HEK293 (cell line): ENCODE results near the gene TMEM11.

ENCODE experiments used
- CTCF ChIA-PET: fragments of 350-600 bp; formaldehyde crosslinking; extraction: SDS; loops from one replicate; lab custom pipeline; 2021; ENCODE audit warnings: antibody characterized with exemption; lab: Yijun Ruan, JAX
- POLR2A ChIA-PET: fragments of 300-600 bp; formaldehyde crosslinking; extraction: SDS; loops from one replicate; lab custom pipeline; 2020; ENCODE audit warnings: antibody characterized with exemption, inconsistent platforms; lab: Yijun Ruan, JAX
- H3K27ac ChIP-seq: fragments of 200-500 bp; sonication (Bioruptor generic); 2 replicates; pipeline ENCODE4 v1.5.1; 2014; ENCODE audit warnings: low read depth, low read length, control low read depth, inconsistent platforms; ENCODE audit errors: extremely low read depth
- H3K36me3 ChIP-seq, 2 experiments: fragments of 200-500 bp in 1 of 2; sonication (Bioruptor generic) in 1 of 2; 1 replicate in 1 of 2; 2 replicates in 1 of 2; pipeline ENCODE4 v1.5.1; 2014 to 2017; ENCODE audit warnings: inconsistent platforms in 2 of 2, low read length in 2 of 2; ENCODE audit not compliant: control insufficient read depth in 2 of 2, insufficient read depth in 1 of 2
- H3K4me1 ChIP-seq: fragments of 200-500 bp; sonication (Bioruptor generic); 2 replicates; pipeline ENCODE4 v1.5.1; 2014; ENCODE audit warnings: mild to moderate bottlenecking, low read length, inconsistent platforms; ENCODE audit not compliant: control insufficient read depth, insufficient read depth
- H3K4me3 ChIP-seq: 2 replicates; pipeline ENCODE4 v1.5.1; 2011; ENCODE audit warnings: low read depth, mild to moderate bottlenecking, control low read depth, low read length, moderate library complexity
- H3K9me3 ChIP-seq: fragments of 200-500 bp; sonication (Bioruptor generic); 2 replicates; pipeline ENCODE4 v1.5.1; 2014; ENCODE audit warnings: low read depth, low read length, inconsistent platforms; ENCODE audit not compliant: control insufficient read depth, insufficient read depth
- GLI4 ChIP-seq: fragments of 450-650 bp; formaldehyde crosslinking; IDR thresholded peaks from 2 replicates; pipeline ENCODE4 v1.5.1; 2016; ENCODE audit warnings: missing biosample characterization, missing genetic modification characterization
- KLF9 ChIP-seq: fragments of 450-650 bp; formaldehyde crosslinking; IDR thresholded peaks from 2 replicates; pipeline ENCODE4 v1.5.1; 2016; ENCODE audit warnings: missing biosample characterization, missing genetic modification characterization, low read depth
- OVOL3 ChIP-seq: fragments of 450-650 bp; formaldehyde crosslinking; IDR thresholded peaks from 2 replicates; pipeline ENCODE4 v1.5.1; 2016; ENCODE audit warnings: missing biosample characterization, missing genetic modification characterization
- PATZ1 ChIP-seq: fragments of 450-650 bp; formaldehyde crosslinking; IDR thresholded peaks from 2 replicates; pipeline ENCODE4 v1.5.1; 2016; ENCODE audit warnings: missing biosample characterization, missing genetic modification characterization
- ZFP69B ChIP-seq: fragments of 450-650 bp; formaldehyde crosslinking; IDR thresholded peaks from 2 replicates; pipeline ENCODE4 v1.5.1; 2016; ENCODE audit warnings: missing biosample characterization, missing genetic modification characterization
- ZNF121 ChIP-seq: fragments of 450-650 bp; formaldehyde crosslinking; IDR thresholded peaks from 2 replicates; pipeline ENCODE4 v1.5.1; 2016; ENCODE audit warnings: missing biosample characterization, missing genetic modification characterization
- ZNF16 ChIP-seq: fragments of 450-650 bp; formaldehyde crosslinking; IDR thresholded peaks from 2 replicates; pipeline ENCODE4 v1.5.1; 2016; ENCODE audit warnings: low read depth, missing biosample characterization, missing genetic modification characterization
- ZNF2 ChIP-seq: fragments of 450-650 bp; formaldehyde crosslinking; IDR thresholded peaks from 2 replicates; pipeline ENCODE4 v1.5.1; 2016; ENCODE audit warnings: missing biosample characterization, missing genetic modification characterization
- ZNF214 ChIP-seq: fragments of 450-650 bp; formaldehyde crosslinking; IDR thresholded peaks from 2 replicates; pipeline ENCODE4 v1.5.1; 2017; ENCODE audit warnings: missing biosample characterization, mild to moderate bottlenecking, missing genetic modification characterization, borderline replicate concordance
- ZNF544 ChIP-seq: fragments of 450-650 bp; formaldehyde crosslinking; IDR thresholded peaks from 2 replicates; pipeline ENCODE4 v1.5.0; 2017; ENCODE audit warnings: missing biosample characterization, missing genetic modification characterization
- ZNF639 ChIP-seq: fragments of 450-650 bp; formaldehyde crosslinking; IDR thresholded peaks from 2 replicates; pipeline ENCODE4 v1.5.1; 2016; ENCODE audit warnings: missing biosample characterization, missing genetic modification characterization
- ZNF776 ChIP-seq: fragments of 450-650 bp; formaldehyde crosslinking; IDR thresholded peaks from 2 replicates; pipeline ENCODE4 v1.5.0; 2017; ENCODE audit warnings: missing biosample characterization, missing genetic modification characterization, borderline replicate concordance
- ZSCAN16 ChIP-seq: fragments of 450-650 bp; formaldehyde crosslinking; IDR thresholded peaks from 2 replicates; pipeline ENCODE4 v1.5.1; 2016; ENCODE audit warnings: missing biosample characterization, missing genetic modification characterization
- TF ChIP-seq, protein P1 (sequence below): fragments of 450-650 bp; formaldehyde crosslinking; IDR thresholded peaks from 2 replicates; pipeline ENCODE4 v1.5.0; 2017; ENCODE audit warnings: missing biosample characterization, missing genetic modification characterization, borderline replicate concordance
- TF ChIP-seq, protein P2 (sequence below): fragments of 450-650 bp; formaldehyde crosslinking; IDR thresholded peaks from 2 replicates; pipeline ENCODE4 v1.5.1; 2017; ENCODE audit warnings: missing biosample characterization, mild to moderate bottlenecking, missing genetic modification characterization, moderate library complexity

TMEM11 gene

GRCh38 chr17:21170809-21171208, 43.2 kb downstream of the TMEM11 start (continued):
- TF ChIP-seq ZNF121 (tag by site-specific recombination) = no peak

GRCh38 chr17:21169496-21169895, 44.5 kb downstream of the TMEM11 start:
- CTCF ChIA-PET = interaction anchor here (1.0 kb wide), 1 partner anchor 50 kb away, joined by 3 read pairs; no protein-coding TSS in a partner anchor
- H3K4me3 ChIP-seq = no peak overlapping the region
- H3K36me3 ChIP-seq = peaks cover 3 to 27% of the 10 kb centered on the region in 2 experiments; a peak in 2 of 3 replicates
- H3K9me3 ChIP-seq = no peaks in the 10 kb centered on the region
- POLR2A ChIA-PET = interaction anchor here (1.2 kb wide), 1 partner anchor 9 kb away, joined by 3 read pairs; no protein-coding TSS in a partner anchor
- no peak overlapping the region for H3K27ac ChIP-seq
- H3K4me1 ChIP-seq = no peaks in the 10 kb centered on the region
- no peak for TF ChIP-seq ZNF2 (tag by site-specific recombination)
- no peak for TF ChIP-seq ZNF16 (tag by site-specific recombination)
- TF ChIP-seq ZFP69B (tag by site-specific recombination) = no peak
- TF ChIP-seq ZNF214 (tag by site-specific recombination) = no peak
- no peak for TF ChIP-seq ZNF639 (tag by site-specific recombination)
- TF ChIP-seq OVOL3 (tag by site-specific recombination) = no peak
- no peak for TF ChIP-seq ZSCAN16 (tag by site-specific recombination)
- no peak for TF ChIP-seq ZNF776 (tag by site-specific recombination)
- no peak for TF ChIP-seq KLF9 (tag by site-specific recombination)
- TF ChIP-seq, protein P1, sequence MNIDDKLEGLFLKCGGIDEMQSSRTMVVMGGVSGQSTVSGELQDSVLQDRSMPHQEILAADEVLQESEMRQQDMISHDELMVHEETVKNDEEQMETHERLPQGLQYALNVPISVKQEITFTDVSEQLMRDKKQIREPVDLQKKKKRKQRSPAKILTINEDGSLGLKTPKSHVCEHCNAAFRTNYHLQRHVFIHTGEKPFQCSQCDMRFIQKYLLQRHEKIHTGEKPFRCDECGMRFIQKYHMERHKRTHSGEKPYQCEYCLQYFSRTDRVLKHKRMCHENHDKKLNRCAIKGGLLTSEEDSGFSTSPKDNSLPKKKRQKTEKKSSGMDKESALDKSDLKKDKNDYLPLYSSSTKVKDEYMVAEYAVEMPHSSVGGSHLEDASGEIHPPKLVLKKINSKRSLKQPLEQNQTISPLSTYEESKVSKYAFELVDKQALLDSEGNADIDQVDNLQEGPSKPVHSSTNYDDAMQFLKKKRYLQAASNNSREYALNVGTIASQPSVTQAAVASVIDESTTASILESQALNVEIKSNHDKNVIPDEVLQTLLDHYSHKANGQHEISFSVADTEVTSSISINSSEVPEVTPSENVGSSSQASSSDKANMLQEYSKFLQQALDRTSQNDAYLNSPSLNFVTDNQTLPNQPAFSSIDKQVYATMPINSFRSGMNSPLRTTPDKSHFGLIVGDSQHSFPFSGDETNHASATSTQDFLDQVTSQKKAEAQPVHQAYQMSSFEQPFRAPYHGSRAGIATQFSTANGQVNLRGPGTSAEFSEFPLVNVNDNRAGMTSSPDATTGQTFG (tag by site-specific recombination) = no peak
- TF ChIP-seq, protein P2, sequence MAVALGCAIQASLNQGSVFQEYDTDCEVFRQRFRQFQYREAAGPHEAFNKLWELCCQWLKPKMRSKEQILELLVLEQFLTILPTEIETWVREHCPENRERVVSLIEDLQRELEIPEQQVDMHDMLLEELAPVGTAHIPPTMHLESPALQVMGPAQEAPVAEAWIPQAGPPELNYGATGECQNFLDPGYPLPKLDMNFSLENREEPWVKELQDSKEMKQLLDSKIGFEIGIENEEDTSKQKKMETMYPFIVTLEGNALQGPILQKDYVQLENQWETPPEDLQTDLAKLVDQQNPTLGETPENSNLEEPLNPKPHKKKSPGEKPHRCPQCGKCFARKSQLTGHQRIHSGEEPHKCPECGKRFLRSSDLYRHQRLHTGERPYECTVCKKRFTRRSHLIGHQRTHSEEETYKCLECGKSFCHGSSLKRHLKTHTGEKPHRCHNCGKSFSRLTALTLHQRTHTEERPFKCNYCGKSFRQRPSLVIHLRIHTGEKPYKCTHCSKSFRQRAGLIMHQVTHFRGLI (tag by site-specific recombination) = no peak
- TF ChIP-seq, all 188 proteins: peak for 0

- no peak for TF ChIP-seq ZNF544
- ChIA-PET POLR2A (no interaction called here), CTCF (no interaction called here)
- Histone ChIP-seq H3K27ac (no peak overlapping the region), H3K4me3 (no peak overlapping the region), H3K36me3 (peaks cover 3 to 18% of the 10 kb centered on the region in 2 experiments; a peak in 2 of 3 replicates), H3K9me3 (no peaks in the 10 kb centered on the region), H3K4me1 (no peaks in the 10 kb centered on the region)
Observed at GRCh38 chr17:21168555-21168865, 45.5 kb downstream of the TMEM11 start.

DNA sequence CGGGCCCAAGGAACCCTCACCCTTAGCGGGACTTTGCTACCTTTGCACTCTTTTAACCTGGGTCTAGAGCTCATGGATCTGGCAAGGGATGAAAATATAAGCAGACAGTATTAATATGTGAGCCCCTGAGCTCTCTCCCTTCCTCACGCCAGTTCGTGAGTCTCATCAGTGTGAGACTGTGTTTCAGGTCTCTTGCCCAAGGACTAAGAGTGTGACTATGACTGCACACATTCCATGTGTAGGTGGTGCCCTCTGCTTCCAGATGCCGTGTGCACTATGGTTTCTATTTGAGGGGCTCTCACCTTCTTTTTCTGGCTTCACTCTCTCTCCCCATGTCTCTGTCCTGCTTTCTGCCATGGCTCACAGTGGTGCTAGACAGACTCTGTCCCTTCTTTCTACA, 46.7 kb downstream of the TMEM11 start:
- Histone ChIP-seq H3K9me3 (no peaks in the 10 kb centered on the region), H3K27ac (no peak overlapping the region), H3K4me3 (no peak overlapping the region), H3K4me1 (no peaks in the 10 kb centered on the region), H3K36me3 (peaks cover 3 to 7% of the 10 kb centered on the region in 2 experiments; a peak in 2 of 3 replicates)
- CTCF ChIA-PET = interaction anchor here (0.6 kb wide), 1 partner anchor 126 kb away, joined by 3 read pairs; no protein-coding TSS in a partner anchor
- POLR2A ChIA-PET = no interaction called here
- TF ChIP-seq PATZ1 (tag by site-specific recombination) (no peak), GLI4 (tag by site-specific recombination) (no peak)
